Islet of Langerhans (tissue), 1 donor: ENCODE measurements around the gene CSAG2.
"Not testable (repeated sequence)": the region's sequence is repeated elsewhere in the genome, so short reads cannot be mapped to it uniquely, and the experiment has no call there.

Source experiments
- FAIRE-seq: peaks from one replicate; lab custom pipeline; 2011; peaks lifted over from hg19 to GRCh38; lab: Jason Lieb, UNC

CSAG2 gene

GRCh38 chrX:152709173-152709572 lies at the start of gene CSAG2:
Gene CSAG2 (minus strand): TSS chrX:152709273. CDS start chrX:152709112, 161 bp downstream.
- FAIRE-seq, result not testable (repeated sequence)

GRCh38 chrX:152754871-152755270 lies 45.8 kb upstream of the CSAG2 start:
- FAIRE-seq, result not testable (repeated sequence)

- not testable (repeated sequence) for FAIRE-seq
Measured at GRCh38 chrX:152753686-152754650, 44.9 kb upstream of the CSAG2 start, which contains the start of gene MAGEA2. Gene MAGEA2 (minus strand): TSS chrX:152753842. CDS start chrX:152751363, 2,479 bp downstream.

GRCh38 chrX:152738560-152738959 lies 29.5 kb upstream of the CSAG2 start:
- no peak for FAIRE-seq

GRCh38 chrX:152736528-152736927 lies 27.5 kb upstream of the CSAG2 start:
- not testable (repeated sequence) for FAIRE-seq

GRCh38 chrX:152735860-152736511 lies 26.9 kb upstream of the CSAG2 start:
- no peak for FAIRE-seq

GRCh38 chrX:152735101-152735500 lies 26.0 kb upstream of the CSAG2 start:
- no peak for FAIRE-seq

- FAIRE-seq, result not testable (repeated sequence)
Measured at GRCh38 chrX:152734143-152734858, 25.2 kb upstream of the CSAG2 start.

- no peak for FAIRE-seq
Measured at GRCh38 chrX:152733261-152733975, 24.3 kb upstream of the CSAG2 start, which contains the start of the genes CSAG1 and MAGEA12. Gene CSAG1 (minus strand): TSS chrX:152733721. CDS start chrX:152732460, 1,261 bp downstream. Gene MAGEA12 (plus strand): TSS chrX:152733757. CDS start chrX:152736162, 2,405 bp downstream.

GRCh38 chrX:152725409-152725808 lies 16.3 kb upstream of the CSAG2 start:
- no peak for FAIRE-seq

GRCh38 chrX:152713815-152714787 lies 5.0 kb upstream of the CSAG2 start, which contains the start of gene MAGEA2B:
Gene MAGEA2B (plus strand): TSS chrX:152714628. CDS start chrX:152717107, 2,479 bp downstream.
- FAIRE-seq, result not testable (repeated sequence)

- not testable (repeated sequence) for FAIRE-seq
Measured at GRCh38 chrX:152713195-152713594, 4.1 kb upstream of the CSAG2 start.

GRCh38 chrX:152706500-152706899 lies 2.6 kb downstream of the CSAG2 start:
- FAIRE-seq, result not testable (repeated sequence)

GRCh38 chrX:152700390-152700789 lies 8.7 kb downstream of the CSAG2 start:
- FAIRE-seq, result not testable (repeated sequence)

- FAIRE-seq, result not testable (repeated sequence)
Measured at GRCh38 chrX:152697952-152698931, 10.8 kb downstream of the CSAG2 start, which contains the start of gene MAGEA3. Gene MAGEA3 (plus strand): TSS chrX:152698794. CDS start chrX:152700833, 2,039 bp downstream.

GRCh38 chrX:152681012-152681411 lies 28.1 kb downstream of the CSAG2 start:
- not testable (repeated sequence) for FAIRE-seq

- FAIRE-seq, result not testable (repeated sequence)
Measured at GRCh38 chrX:152674652-152675051, 34.4 kb downstream of the CSAG2 start.

- FAIRE-seq, result no peak
Measured at GRCh38 chrX:152674135-152674534, 34.9 kb downstream of the CSAG2 start.

- FAIRE-seq, result no peak
Measured at GRCh38 chrX:152663086-152663485, 46.0 kb downstream of the CSAG2 start.
